Measurements from ENCODE around the gene ISY1.

GRCh38 chr3:129078510-129078909 is 82.4 kb downstream of the ISY1 start:
- TF ChIP-seq CTCF (IDR thresholded peaks at IDR 0.05; ENCODE audit: low read depth, low read length, poor library complexity, severe bottlenecking) (no peak), EZH2phosphoT487 (IDR thresholded peaks at IDR 0.05; ENCODE audit: borderline replicate concordance, low read length) (no peak)

Measured in DOHH2 (cell line).